ENCODE results near the gene COPRS.
A peak's percentile ranks its signal among the peaks of the same experiment; 100 is the strongest.

COPRS gene, protein sequence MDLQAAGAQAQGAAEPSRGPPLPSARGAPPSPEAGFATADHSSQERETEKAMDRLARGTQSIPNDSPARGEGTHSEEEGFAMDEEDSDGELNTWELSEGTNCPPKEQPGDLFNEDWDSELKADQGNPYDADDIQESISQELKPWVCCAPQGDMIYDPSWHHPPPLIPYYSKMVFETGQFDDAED

DNA sequence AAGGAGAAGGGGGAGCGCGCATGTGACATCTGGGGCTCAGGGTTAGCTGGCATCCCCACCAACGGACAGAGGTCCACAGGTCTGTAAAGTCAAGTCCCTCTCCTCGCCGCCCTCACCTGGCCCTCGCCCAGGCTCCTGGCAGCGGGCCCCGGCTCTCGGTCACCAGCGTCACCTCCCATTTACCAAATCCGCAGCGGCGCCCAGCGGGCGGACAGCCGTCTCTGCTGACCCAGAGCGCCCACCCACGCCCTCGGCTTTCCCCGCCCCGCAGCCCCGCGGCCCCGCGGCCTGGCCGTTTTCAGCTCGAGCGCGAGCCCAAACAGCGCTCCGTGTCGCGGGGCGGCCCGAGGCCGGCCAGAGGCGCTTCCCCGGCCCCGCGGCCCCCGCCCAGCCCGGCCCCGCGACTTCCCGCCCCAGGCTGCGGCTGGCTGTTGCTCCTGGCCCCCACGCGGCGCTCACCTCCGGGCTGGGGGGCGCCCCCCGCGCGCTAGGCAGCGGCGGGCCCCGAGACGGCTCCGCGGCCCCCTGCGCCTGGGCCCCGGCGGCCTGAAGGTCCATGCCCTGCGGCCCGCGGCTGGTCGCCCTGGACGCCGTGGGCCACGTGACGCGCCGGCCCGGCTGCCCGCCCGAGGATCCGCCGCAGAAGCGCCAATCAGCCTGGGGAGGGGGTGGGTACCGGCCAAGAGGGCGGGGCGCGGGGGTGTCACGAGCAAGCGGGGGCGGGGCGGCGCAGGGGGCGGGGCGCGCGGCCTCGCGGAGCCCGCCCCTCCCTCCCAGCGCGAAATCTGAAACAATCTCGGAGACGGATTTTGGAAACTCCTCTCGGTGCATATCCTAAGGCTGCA lies at the start of gene COPRS:
Gene COPRS, minus strand, starts transcription at position 603 of the 845 bp plus-strand sequence. Its CDS starts 45 bp downstream, at position 558.
- peak within 1 kb of the TSS; percentile 72 for H3K27ac ChIP-seq (ENCODE audit: low read depth, low read length)
- peak within 1 kb of the TSS; percentile 30 for H3K9ac ChIP-seq (ENCODE audit: low read length)
- H3K36me3 ChIP-seq (ENCODE audit: insufficient read depth, low read length) = peaks cover 8% of the 10 kb centered on the region
- no peaks in the 10 kb centered on the region for H3K27me3 ChIP-seq (ENCODE audit: control insufficient read depth in 1 of 2, insufficient read depth in 2 of 2, low read length in 2 of 2)
- H3K4me3 ChIP-seq (ENCODE audit: low read depth in 1 of 2, low read length in 2 of 2) = peak within 1 kb of the TSS; percentile 64 to 70
- H3K4me1 ChIP-seq (ENCODE audit: insufficient read depth, low read length) = peaks cover 17% of the 10 kb centered on the region
- no peaks in the 10 kb centered on the region for H3K9me3 ChIP-seq (ENCODE audit: low read length)

DNA sequence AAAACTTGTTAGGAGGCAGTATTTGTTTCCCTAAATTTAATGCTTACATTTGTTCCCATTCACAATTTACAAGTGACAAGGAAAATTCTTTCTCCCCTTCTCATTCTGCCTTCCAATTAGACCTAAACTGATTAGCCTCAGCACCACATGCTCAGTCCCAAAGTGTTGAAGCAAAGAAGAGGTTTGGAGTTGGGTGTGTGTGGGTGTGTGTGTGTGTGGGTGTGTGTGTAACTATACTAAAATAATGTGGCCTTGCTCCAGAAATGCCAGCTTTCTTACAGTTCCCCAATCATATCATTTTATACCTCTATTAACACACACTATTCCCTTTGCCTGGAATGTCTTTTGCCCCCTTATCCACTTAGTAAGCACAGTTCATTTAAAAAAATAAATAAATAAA lies 49.3 kb upstream of the COPRS start:
- peaks cover 9% of the 10 kb centered on the region for H3K4me1 ChIP-seq (ENCODE audit: insufficient read depth, low read length)
- no peaks in the 10 kb centered on the region for H3K27me3 ChIP-seq (ENCODE audit: control insufficient read depth in 1 of 2, insufficient read depth in 2 of 2, low read length in 2 of 2)
- H3K36me3 ChIP-seq (ENCODE audit: insufficient read depth, low read length) = no peaks in the 10 kb centered on the region
- H3K9ac ChIP-seq (ENCODE audit: low read length) = no peak overlapping the region
- H3K27ac ChIP-seq (ENCODE audit: low read depth, low read length) = no peak overlapping the region
- no peaks in the 10 kb centered on the region for H3K9me3 ChIP-seq (ENCODE audit: low read length)
- H3K4me3 ChIP-seq (ENCODE audit: low read depth in 1 of 2, low read length in 2 of 2) = no peak overlapping the region

DNA sequence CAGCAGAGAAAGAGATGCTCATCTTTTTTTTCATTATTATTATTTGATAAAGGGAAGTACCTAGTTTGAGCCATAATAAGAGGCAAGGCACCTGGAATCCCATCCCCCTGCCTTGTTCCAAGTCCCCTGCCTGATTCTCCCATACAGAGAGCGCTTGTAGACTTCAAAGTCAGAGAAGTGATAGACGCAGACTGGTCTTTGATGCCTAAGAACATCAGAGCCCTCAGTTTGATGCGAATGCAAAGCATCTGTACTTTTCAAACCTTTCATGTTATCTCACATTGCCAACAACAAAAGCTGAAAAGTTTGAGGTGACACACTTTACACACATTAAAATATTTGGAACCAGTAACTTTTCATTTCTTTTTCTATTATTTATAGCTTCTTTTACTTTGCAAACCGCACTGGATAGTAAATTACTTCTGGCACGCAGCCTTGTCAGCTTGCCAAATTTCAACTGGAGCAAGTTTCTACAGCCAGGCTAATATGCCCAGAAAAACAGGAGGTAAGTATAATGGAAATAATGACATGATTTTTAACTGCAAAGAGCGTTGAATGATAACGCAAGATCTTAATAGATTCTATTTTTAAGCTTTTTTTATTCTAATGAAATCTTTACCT lies 48.4 kb upstream of the COPRS start:
- H3K9me3 ChIP-seq (ENCODE audit: low read length) = no peaks in the 10 kb centered on the region

DNA sequence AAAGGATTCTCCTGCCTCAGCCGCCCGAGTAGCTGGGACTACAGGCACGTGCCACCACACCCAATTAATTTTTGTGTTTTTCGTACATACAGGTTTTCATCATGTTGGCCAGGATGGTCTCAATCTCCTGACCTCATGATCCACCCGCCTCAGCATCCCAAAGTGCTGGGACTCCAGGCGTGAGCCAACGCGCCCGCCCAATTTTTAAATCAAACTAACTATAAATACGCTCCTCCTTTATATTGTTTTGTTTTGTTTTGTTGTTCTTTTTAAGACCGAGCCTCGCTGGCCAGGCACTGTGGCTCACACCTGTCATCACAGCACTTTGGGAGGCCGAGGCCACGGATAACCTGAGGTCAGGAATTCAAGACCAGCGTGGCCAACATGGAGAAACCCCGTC lies 44.4 kb upstream of the COPRS start:
- H3K27ac ChIP-seq (ENCODE audit: low read depth, low read length) = no peak overlapping the region
- peaks cover 10% of the 10 kb centered on the region for H3K36me3 ChIP-seq (ENCODE audit: insufficient read depth, low read length)
- H3K9ac ChIP-seq (ENCODE audit: low read length) = no peak overlapping the region
- H3K4me3 ChIP-seq (ENCODE audit: low read depth in 1 of 2, low read length in 2 of 2) = no peak overlapping the region
- no peaks in the 10 kb centered on the region for H3K27me3 ChIP-seq (ENCODE audit: control insufficient read depth in 1 of 2, insufficient read depth in 2 of 2, low read length in 2 of 2)
- no peaks in the 10 kb centered on the region for H3K9me3 ChIP-seq (ENCODE audit: low read length)
- peaks cover 19% of the 10 kb centered on the region for H3K4me1 ChIP-seq (ENCODE audit: insufficient read depth, low read length)

More for the DNA sequence above, 48.4 kb upstream of the COPRS start:
- H3K4me3 ChIP-seq (ENCODE audit: low read depth in 1 of 2, low read length in 2 of 2) = no peak overlapping the region
- H3K27ac ChIP-seq (ENCODE audit: low read depth, low read length) = no peak overlapping the region
- H3K4me1 ChIP-seq (ENCODE audit: insufficient read depth, low read length) = peaks cover 9% of the 10 kb centered on the region
- no peaks in the 10 kb centered on the region for H3K36me3 ChIP-seq (ENCODE audit: insufficient read depth, low read length)
- H3K27me3 ChIP-seq (ENCODE audit: control insufficient read depth in 1 of 2, insufficient read depth in 2 of 2, low read length in 2 of 2) = no peaks in the 10 kb centered on the region
- no peak overlapping the region for H3K9ac ChIP-seq (ENCODE audit: low read length)

DNA sequence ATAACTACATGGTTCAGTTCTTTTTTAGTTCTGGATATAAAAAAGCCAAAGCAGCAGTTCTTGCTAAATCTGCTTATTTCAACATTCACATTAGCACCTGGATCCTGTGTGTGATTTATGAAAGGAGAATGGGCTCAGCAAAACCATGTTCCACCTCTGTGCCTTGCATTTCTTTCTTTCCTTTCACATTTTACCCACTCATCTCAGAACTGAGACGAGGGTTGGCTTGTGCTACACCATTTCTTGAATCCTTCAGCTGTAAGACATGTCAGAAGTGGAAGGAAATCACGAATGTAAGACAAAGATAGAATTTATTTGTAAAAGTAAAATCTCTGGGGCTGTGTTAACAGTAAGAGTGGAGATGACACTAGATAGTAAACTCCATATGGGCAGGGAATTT lies 43.6 kb upstream of the COPRS start:
- Histone ChIP-seq H3K36me3 (ENCODE audit: insufficient read depth, low read length) (peaks cover 17% of the 10 kb centered on the region), H3K4me3 (ENCODE audit: low read depth in 1 of 2, low read length in 2 of 2) (no peak overlapping the region), H3K9me3 (ENCODE audit: low read length) (no peaks in the 10 kb centered on the region), H3K27ac (ENCODE audit: low read depth, low read length) (no peak overlapping the region), H3K4me1 (ENCODE audit: insufficient read depth, low read length) (peaks cover 14% of the 10 kb centered on the region), H3K9ac (ENCODE audit: low read length) (no peak overlapping the region), H3K27me3 (ENCODE audit: control insufficient read depth in 1 of 2, insufficient read depth in 2 of 2, low read length in 2 of 2) (no peaks in the 10 kb centered on the region)

DNA sequence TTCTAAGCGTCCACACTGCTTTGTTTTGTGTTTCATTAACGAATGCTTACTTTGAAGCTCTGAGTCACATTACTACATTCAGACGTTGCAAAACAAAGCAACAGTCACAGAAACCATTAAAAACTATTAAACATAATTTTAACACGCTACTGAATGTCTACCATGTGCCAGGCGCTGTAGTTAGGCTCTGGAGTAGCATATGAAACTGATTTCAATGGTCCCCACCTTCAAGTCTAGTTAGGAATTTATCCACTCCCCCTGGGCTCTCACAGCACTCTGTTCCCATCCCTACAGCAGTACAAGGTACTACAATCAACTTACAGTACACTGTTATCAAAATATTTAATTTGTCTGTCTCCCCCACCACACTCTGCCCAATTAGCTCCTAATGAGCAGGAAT lies 41.8 kb upstream of the COPRS start:
- Histone ChIP-seq H3K4me1 (ENCODE audit: insufficient read depth, low read length) (peaks cover 10% of the 10 kb centered on the region), H3K27me3 (ENCODE audit: control insufficient read depth in 1 of 2, insufficient read depth in 2 of 2, low read length in 2 of 2) (no peaks in the 10 kb centered on the region), H3K36me3 (ENCODE audit: insufficient read depth, low read length) (peaks cover 25% of the 10 kb centered on the region), H3K9ac (ENCODE audit: low read length) (peak overlapping the region; percentile 98), H3K9me3 (ENCODE audit: low read length) (no peaks in the 10 kb centered on the region), H3K4me3 (ENCODE audit: low read depth in 1 of 2, low read length in 2 of 2) (peak overlapping the region; percentile 62 to 99), H3K27ac (ENCODE audit: low read depth, low read length) (peak overlapping the region; percentile 81)

DNA sequence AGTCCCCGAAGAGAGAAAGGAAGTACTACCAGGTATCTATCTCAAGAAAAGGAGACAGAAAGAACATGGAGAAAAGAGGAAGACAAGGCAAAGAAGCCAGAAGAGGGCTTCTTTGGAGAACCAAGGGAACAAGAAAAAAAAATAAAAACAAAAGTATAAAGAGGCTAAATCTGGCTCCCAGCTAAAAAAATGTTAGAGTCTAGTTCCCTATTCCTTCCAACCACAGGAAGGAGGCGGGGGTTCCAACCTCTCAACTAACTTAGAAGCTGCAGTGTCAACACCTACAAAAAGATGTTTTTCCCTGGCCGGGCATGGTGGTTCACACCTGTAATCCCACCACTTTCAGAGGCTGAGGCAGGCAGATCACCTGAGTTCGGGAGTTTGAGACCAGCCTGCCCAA lies 29.1 kb upstream of the COPRS start:
- Histone ChIP-seq H3K4me1 (ENCODE audit: insufficient read depth, low read length) (no peaks in the 10 kb centered on the region), H3K36me3 (ENCODE audit: insufficient read depth, low read length) (peaks cover 42% of the 10 kb centered on the region), H3K9ac (ENCODE audit: low read length) (no peak overlapping the region), H3K9me3 (ENCODE audit: low read length) (no peaks in the 10 kb centered on the region), H3K4me3 (ENCODE audit: low read depth in 1 of 2, low read length in 2 of 2) (no peak overlapping the region), H3K27me3 (ENCODE audit: control insufficient read depth in 1 of 2, insufficient read depth in 2 of 2, low read length in 2 of 2) (no peaks in the 10 kb centered on the region), H3K27ac (ENCODE audit: low read depth, low read length) (no peak overlapping the region)

DNA sequence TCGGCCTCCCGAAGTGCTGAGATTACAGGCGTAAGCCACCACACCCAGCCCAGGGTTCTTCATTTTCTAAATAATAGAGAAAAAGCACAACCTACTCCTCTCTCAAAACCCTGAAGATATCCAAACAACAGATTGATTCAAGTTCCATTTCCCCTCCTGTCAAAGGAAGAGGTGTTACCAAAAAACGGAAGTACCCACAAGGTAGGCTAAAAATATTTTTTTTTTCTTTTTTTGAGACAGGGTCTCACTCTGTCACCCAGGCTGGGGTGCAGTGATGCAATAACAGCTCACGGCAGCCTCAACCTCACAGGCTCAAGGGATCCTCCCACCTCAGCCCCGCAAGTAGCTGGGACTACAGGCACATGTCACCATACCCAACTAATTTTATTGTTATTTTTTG lies 23.5 kb upstream of the COPRS start:
- Histone ChIP-seq H3K9me3 (ENCODE audit: low read length) (no peaks in the 10 kb centered on the region), H3K4me3 (ENCODE audit: low read depth in 1 of 2, low read length in 2 of 2) (no peak overlapping the region), H3K27me3 (ENCODE audit: control insufficient read depth in 1 of 2, insufficient read depth in 2 of 2, low read length in 2 of 2) (no peaks in the 10 kb centered on the region), H3K36me3 (ENCODE audit: insufficient read depth, low read length) (peaks cover 62% of the 10 kb centered on the region), H3K9ac (ENCODE audit: low read length) (no peak overlapping the region), H3K4me1 (ENCODE audit: insufficient read depth, low read length) (no peaks in the 10 kb centered on the region), H3K27ac (ENCODE audit: low read depth, low read length) (no peak overlapping the region)

DNA sequence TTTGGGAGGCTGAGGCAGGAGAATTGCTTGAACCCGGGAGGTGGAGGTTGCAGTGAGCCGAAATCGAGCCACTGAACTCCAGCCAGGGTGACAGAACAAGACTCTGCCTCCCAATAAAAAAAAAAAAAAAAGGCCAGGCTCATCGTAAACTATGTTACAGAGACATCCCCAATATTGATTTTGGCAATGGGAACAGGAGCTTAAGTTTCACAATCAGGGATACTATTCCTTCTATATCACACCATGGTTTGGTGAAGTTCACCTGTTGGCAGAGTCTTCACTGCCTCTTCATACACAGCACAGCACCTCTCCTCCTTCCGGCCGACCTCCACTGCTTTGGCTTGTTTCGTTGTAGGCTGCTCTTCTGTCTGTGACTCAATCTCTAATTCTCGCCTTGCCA lies 21.3 kb upstream of the COPRS start:
- Histone ChIP-seq H3K9me3 (ENCODE audit: low read length) (no peaks in the 10 kb centered on the region), H3K4me1 (ENCODE audit: insufficient read depth, low read length) (no peaks in the 10 kb centered on the region), H3K27me3 (ENCODE audit: control insufficient read depth in 1 of 2, insufficient read depth in 2 of 2, low read length in 2 of 2) (no peaks in the 10 kb centered on the region), H3K9ac (ENCODE audit: low read length) (no peak overlapping the region), H3K27ac (ENCODE audit: low read depth, low read length) (no peak overlapping the region), H3K36me3 (ENCODE audit: insufficient read depth, low read length) (peaks cover 57% of the 10 kb centered on the region), H3K4me3 (ENCODE audit: low read depth in 1 of 2, low read length in 2 of 2) (no peak overlapping the region)

DNA sequence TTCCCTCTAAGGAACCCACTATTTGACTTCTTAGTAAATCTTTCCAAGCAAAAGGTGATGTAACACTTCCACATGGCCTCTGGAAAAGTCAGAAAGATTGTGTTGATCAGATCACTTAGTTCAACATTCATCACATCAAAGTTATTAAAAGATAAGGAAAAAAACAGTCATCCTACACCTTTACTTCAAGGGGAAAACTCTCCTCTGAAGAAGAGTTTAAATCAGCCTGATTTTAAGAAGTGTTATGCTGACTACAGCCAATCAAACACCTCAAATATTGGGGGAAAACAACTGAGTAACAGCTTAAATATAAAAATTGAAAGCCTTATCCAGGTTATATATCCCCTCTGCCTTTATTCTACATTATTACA lies 19.6 kb upstream of the COPRS start:
- H3K36me3 ChIP-seq (ENCODE audit: insufficient read depth, low read length) = peaks cover 58% of the 10 kb centered on the region
- no peak overlapping the region for H3K4me3 ChIP-seq (ENCODE audit: low read depth in 1 of 2, low read length in 2 of 2)
- no peaks in the 10 kb centered on the region for H3K4me1 ChIP-seq (ENCODE audit: insufficient read depth, low read length)
- no peak overlapping the region for H3K9ac ChIP-seq (ENCODE audit: low read length)
- H3K27ac ChIP-seq (ENCODE audit: low read depth, low read length) = no peak overlapping the region
- H3K9me3 ChIP-seq (ENCODE audit: low read length) = no peaks in the 10 kb centered on the region
- H3K27me3 ChIP-seq (ENCODE audit: control insufficient read depth in 1 of 2, insufficient read depth in 2 of 2, low read length in 2 of 2) = no peaks in the 10 kb centered on the region

DNA sequence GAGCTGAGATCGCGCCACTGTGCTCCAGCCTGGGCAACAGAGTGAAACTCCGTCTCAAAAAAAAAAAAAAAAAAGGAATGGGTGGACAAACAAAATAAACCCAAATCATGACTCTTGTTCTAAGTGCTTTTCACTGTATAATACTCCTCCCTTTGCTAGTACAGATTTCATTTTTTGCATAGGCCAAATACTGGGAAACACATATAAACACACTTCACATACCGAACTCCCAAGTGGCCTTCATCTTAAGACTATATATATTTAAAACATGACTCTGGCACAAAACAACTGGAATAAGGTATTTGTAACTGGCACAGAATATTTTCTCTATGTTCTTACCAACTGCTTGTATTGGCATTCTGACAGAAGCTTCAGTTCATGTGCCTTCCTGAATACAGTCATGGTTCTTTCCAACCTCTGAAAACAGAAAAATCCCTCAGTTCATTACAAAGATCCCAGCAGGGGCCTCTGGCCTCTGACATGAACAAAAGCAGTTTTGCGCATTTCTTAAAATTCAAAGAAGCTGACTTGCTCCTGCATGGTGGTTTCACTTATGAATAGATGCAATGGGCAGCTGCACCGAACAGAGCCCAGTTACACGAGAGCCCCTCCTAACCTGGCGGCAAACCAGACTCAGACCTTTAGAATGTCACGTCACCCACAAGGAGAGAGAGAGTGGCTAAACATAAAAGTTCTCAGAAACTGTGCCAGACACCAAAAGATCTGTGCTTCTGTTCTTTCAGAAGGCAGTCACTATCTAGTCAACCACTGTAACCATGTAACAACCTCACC lies 19.1 kb upstream of the COPRS start:
- Histone ChIP-seq H3K27me3 (ENCODE audit: control insufficient read depth in 1 of 2, insufficient read depth in 2 of 2, low read length in 2 of 2) (no peaks in the 10 kb centered on the region), H3K27ac (ENCODE audit: low read depth, low read length) (no peak overlapping the region), H3K9ac (ENCODE audit: low read length) (no peak overlapping the region), H3K36me3 (ENCODE audit: insufficient read depth, low read length) (peaks cover 61% of the 10 kb centered on the region), H3K4me1 (ENCODE audit: insufficient read depth, low read length) (no peaks in the 10 kb centered on the region), H3K4me3 (ENCODE audit: low read depth in 1 of 2, low read length in 2 of 2) (no peak overlapping the region), H3K9me3 (ENCODE audit: low read length) (no peaks in the 10 kb centered on the region)

Measured in muscle layer of colon (tissue), 2 donors.